Spleen (tissue), 11 donors: ENCODE data around the gene MACROD2. TPM values are rescaled to one million over a fixed set of nuclear protein-coding genes. Genes with fewer than 3 reads are reported as not detected.

Experiments
- DNase-seq: peaks from one replicate; pipeline ENCODE4 v3.0.0-alpha.2; 2020
- H3K27ac ChIP-seq, 8 donors: fragments of 200-600 bp; sonication (generic) in 7 of 8; 1 replicate in 4 of 8; 2 replicates in 4 of 8; pipeline versions ENCODE4 v1.5.0 to v1.8.0; 2016 to 2021; ENCODE audit warnings: inconsistent platforms in 4 of 8, mild to moderate bottlenecking in 4 of 8, moderate library complexity in 1 of 8
- H3K27me3 ChIP-seq, 7 donors: fragments of 200-600 bp; sonication (generic) in 6 of 7; replicated peaks in 1 of 7; 1 replicate in 4 of 7; 2 replicates in 3 of 7; pipeline versions ENCODE4 v1.5.0 to v1.8.0; 2016 to 2021; ENCODE audit warnings: inconsistent platforms in 3 of 7, mild to moderate bottlenecking in 1 of 7
- H3K36me3 ChIP-seq, 6 donors: fragments of 200-600 bp; sonication (generic) in 5 of 6; 1 replicate in 4 of 6; 2 replicates in 2 of 6; pipeline versions ENCODE4 v1.5.0 to v1.8.0; 2016 to 2021; ENCODE audit warnings: inconsistent platforms in 2 of 6
- H3K4me1 ChIP-seq, 6 donors: fragments of 200-600 bp; sonication (generic) in 5 of 6; 1 replicate in 3 of 6; 2 replicates in 3 of 6; pipeline versions ENCODE4 v1.5.0 to v1.8.0; 2016 to 2021; ENCODE audit warnings: inconsistent platforms in 3 of 6
- H3K4me3 ChIP-seq, 8 donors: fragments of 200-600 bp; sonication (generic) in 7 of 8; 1 replicate in 4 of 8; 2 replicates in 4 of 8; pipeline versions ENCODE4 v1.5.0 to v1.8.0; 2016 to 2021; ENCODE audit warnings: inconsistent platforms in 4 of 8, mild to moderate bottlenecking in 4 of 8, moderate library complexity in 2 of 8
- H3K9me3 ChIP-seq, 8 donors: fragments of 200-600 bp; sonication (generic) in 7 of 8; 1 replicate in 4 of 8; 2 replicates in 4 of 8; pipeline versions ENCODE4 v1.5.0 to v1.8.0; 2016 to 2021; ENCODE audit warnings: inconsistent platforms in 4 of 8
- POLR2A ChIP-seq, 3 donors: fragments of 450-650 bp; IDR thresholded peaks; one replicate each; pipeline ENCODE4 v1.5.1; 2017; ENCODE audit warnings: antibody characterized with exemption in 3 of 3, mild to moderate bottlenecking in 1 of 3
- POLR2AphosphoS5 ChIP-seq, 3 donors: sonication (generic); formaldehyde crosslinking; IDR thresholded peaks; one replicate each; pipeline ENCODE4 v1.5.1; 2017; ENCODE audit warnings: antibody characterized with exemption in 3 of 3
- WGBS, 5 donors: extraction: QIAGEN DNeasy Blood & Tissue Kit in 3 of 5; methylation state at CpG; one replicate each; pipeline versions ENCODE4 v1.1.5 to v1.1.7; 2013 to 2018; 5-methylcytosine and 5-hydroxymethylcytosine counted together
- intact Hi-C: fragments of 100-400 bp; cut with DNase I; formaldehyde crosslinking; loops from one replicate; pipeline ENCODE4 v1.15.0; 2023; ENCODE audit warnings: low total_unique reads
- polyA plus RNA-seq, 3 donors: library from polyadenylated mRNA; stranded (reverse); fragments of 200-250 nt; gene quantifications; one replicate each; pipeline ENCODE4 v1.2.1, GENCODE V29; 2013
- total RNA-seq, 7 donors: library from RNA; depleted of rRNA in 3 of 7; stranded (reverse); fragments of >200 nt in 3 of 7; fragmentation: NEBNext Ultra II Directional in 4 of 7; extraction: Animal tissue kit (Norgen Biotek cat#: 25700) in 4 of 7; gene quantifications; one replicate each; pipeline versions ENCODE4 v1.1.0 to v1.2.1, GENCODE V29; 2016 to 2021
- TF ChIP-seq, protein P1 (sequence below), 11 experiments: fragments of 200-600 bp in 7 of 11; fragments of 450-650 bp in 4 of 11; sonication (generic) in 4 of 11; IDR thresholded peaks in 8 of 11; conservative IDR thresholded peaks in 3 of 11; 1 replicate in 7 of 11; 2 replicates in 4 of 11; pipeline versions ENCODE4 v1.4.0 to v1.8.0; 2016 to 2021; ENCODE audit warnings: antibody characterized with exemption in 11 of 11, inconsistent platforms in 4 of 11, mild to moderate bottlenecking in 1 of 11
- donor health status: healthy with polysubstance abuse.
- donor health status: DM: no; HTN: no; CAD: no; lungs with moderate emphysema.
- donor health status: DM: no; HTN: no; CAD: no.
- donor health status: Bipolar disorder and iron deficiency.
- donor health status: healthy.
- donor health status: DM: no; HTN: no; CAD: no.
- donor health status: DM: yes; HTN: yes; CAD: no.

The MACROD2 gene
- total and polyA plus RNA-seq, 10 donors = 1.5 to 4.7 (median 3.4) TPM

DNA sequence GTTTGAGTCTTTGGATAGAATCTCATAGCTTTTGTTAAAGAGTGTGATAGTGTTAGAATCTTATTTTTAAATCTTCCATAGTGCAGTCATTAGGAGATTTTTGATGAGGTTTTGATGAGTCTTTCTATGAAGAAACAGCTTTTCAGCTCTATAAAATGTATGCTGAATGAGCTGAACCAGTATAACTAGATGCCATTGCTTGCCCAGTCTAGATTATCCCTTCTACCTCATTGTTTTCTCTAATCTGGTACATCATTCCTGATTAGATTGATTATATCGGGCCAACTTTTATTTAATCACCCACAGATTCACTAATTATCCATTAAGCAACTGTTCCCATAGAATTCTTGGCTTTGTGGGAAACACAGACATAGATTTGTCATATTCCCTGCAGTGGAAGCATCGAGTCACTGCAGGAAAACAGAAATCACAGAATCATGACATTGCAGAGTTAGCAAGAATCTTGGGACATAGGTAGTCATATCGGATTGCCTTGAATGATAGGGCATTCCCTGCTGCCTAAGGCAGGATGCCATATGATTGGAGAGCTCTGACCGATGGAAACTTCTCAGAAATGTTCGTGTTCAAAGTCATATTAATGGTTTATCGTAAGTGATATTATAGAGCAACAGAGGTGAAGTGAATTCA, 1224.8 kb downstream of the MACROD2 start:
- Histone ChIP-seq H3K27ac (no peak overlapping the region), H3K4me1 (peaks cover 0 to 5% (median 0%) of the 10 kb centered on the region in 6 donors), H3K9me3 (no peaks in the 10 kb centered on the region), H3K36me3 (no peaks in the 10 kb centered on the region), H3K4me3 (no peak overlapping the region), H3K27me3 (no peaks in the 10 kb centered on the region)
- intact Hi-C loops = no loop called here
- no peak for DNase-seq
- TF ChIP-seq POLR2A (IDR thresholded peaks at IDR 0.05) (no peak), POLR2AphosphoS5 (IDR thresholded peaks at IDR 0.05) (no peak)
- TF ChIP-seq, protein P1, sequence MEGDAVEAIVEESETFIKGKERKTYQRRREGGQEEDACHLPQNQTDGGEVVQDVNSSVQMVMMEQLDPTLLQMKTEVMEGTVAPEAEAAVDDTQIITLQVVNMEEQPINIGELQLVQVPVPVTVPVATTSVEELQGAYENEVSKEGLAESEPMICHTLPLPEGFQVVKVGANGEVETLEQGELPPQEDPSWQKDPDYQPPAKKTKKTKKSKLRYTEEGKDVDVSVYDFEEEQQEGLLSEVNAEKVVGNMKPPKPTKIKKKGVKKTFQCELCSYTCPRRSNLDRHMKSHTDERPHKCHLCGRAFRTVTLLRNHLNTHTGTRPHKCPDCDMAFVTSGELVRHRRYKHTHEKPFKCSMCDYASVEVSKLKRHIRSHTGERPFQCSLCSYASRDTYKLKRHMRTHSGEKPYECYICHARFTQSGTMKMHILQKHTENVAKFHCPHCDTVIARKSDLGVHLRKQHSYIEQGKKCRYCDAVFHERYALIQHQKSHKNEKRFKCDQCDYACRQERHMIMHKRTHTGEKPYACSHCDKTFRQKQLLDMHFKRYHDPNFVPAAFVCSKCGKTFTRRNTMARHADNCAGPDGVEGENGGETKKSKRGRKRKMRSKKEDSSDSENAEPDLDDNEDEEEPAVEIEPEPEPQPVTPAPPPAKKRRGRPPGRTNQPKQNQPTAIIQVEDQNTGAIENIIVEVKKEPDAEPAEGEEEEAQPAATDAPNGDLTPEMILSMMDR (IDR thresholded peaks at IDR 0.05 in 8 of 11, conservative IDR thresholded peaks at IDR 0.05 in 3 of 11) = no peak
- WGBS, 5 donors = 68 to 78% (median 70%) methylated on average over 6 of the region's 6 CpGs

GRCh38 chr20:15220778-15221565, 1225.7 kb downstream of the MACROD2 start:
- no peak overlapping the region for H3K4me3 ChIP-seq
- 60 to 84% (median 80%) methylated on average over 6 of the region's 6 CpGs for WGBS, 5 donors
- no peaks in the 10 kb centered on the region for H3K9me3 ChIP-seq
- no peak for DNase-seq
- peaks cover 0 to 5% (median 0%) of the 10 kb centered on the region in 6 donors for H3K4me1 ChIP-seq
- no peak overlapping the region for H3K27ac ChIP-seq
- intact Hi-C loops = no loop called here
- TF ChIP-seq POLR2AphosphoS5 (IDR thresholded peaks at IDR 0.05) (no peak), POLR2A (IDR thresholded peaks at IDR 0.05) (no peak)
- TF ChIP-seq, protein P1 (IDR thresholded peaks at IDR 0.05 in 8 of 11, conservative IDR thresholded peaks at IDR 0.05 in 3 of 11) = no peak
- H3K36me3 ChIP-seq = no peaks in the 10 kb centered on the region
- H3K27me3 ChIP-seq = no peaks in the 10 kb centered on the region

GRCh38 chr20:15222502-15223330, 1227.4 kb downstream of the MACROD2 start:
- Histone ChIP-seq H3K9me3 (no peaks in the 10 kb centered on the region), H3K27me3 (no peaks in the 10 kb centered on the region), H3K27ac (no peak overlapping the region), H3K4me1 (peaks cover 0 to 5% (median 0%) of the 10 kb centered on the region in 6 donors), H3K36me3 (no peaks in the 10 kb centered on the region), H3K4me3 (no peak overlapping the region)
- no peak for DNase-seq
- intact Hi-C loops = no loop called here
- no peak for TF ChIP-seq POLR2A (IDR thresholded peaks at IDR 0.05)
- no peak for TF ChIP-seq POLR2AphosphoS5 (IDR thresholded peaks at IDR 0.05)
- TF ChIP-seq, protein P1 (IDR thresholded peaks at IDR 0.05 in 8 of 11, conservative IDR thresholded peaks at IDR 0.05 in 3 of 11) = no peak
- 75 to 85% (median 82%) methylated on average over 5 of the region's 5 CpGs for WGBS, 5 donors
